ENCODE measurements around the gene TCIRG1. TPM values are rescaled to one million over a fixed set of nuclear protein-coding genes. Genes with fewer than 3 reads are reported as not detected.
A peak's percentile ranks its signal among the peaks of the same experiment; 100 is the strongest.

Gene TCIRG1
- polyA plus RNA-seq, 2 of the 4 experiments (the other 2 are of a cell fraction), result 36.3 to 120 TPM

DNA sequence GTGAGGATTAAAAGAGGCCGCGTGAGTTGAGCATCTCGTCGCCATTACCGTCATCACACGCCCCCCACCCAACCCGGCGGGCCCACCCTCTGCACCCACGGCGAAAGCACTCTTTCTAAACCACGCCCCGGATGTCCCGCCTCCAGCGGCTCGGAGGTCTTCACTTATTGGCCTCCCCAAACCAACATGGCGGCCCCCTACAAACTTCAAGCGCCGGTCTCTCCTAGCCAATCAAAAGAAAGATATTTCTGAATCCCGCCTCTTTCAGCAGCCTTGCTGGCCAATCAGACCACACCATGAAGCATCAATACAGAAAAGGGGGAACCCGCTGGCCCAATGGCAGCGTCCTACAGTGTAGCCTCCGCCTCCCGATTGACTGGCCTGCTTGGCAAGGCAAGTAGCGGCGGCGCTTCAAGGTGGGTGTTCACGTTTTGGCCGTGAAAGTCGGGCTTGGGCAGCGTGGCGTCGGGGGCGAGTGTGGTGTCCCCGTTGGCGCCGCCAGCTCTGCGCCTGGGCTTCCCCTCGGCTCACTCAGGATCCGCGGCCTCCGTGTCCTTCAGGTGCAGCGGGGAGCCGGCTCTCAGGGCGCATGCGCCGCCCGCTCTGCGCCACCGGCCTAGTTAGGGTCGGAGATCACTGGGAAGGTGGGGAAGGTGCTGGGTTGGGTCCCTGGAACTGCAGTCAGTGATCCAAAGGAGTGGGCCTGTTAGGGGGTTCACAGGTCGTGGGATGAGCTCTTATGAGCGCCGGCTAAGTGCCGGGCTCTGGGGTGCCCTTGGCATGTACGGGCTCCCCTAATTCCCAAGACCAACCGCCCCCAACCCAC is 8.3 kb upstream of the TCIRG1 start, which contains the start of gene NDUFS8 (continued):
- TF ChIP-seq RNF2 (IDR thresholded peaks at IDR 0.05; ENCODE audit: borderline replicate concordance, low read depth) (no peak), EHMT2 (IDR thresholded peaks at IDR 0.05; ENCODE audit: low read depth) (no peak), EHF (CRISPR knock-in tag; IDR thresholded peaks at IDR 0.05) (no peak), HOXA7 (CRISPR knock-in tag; IDR thresholded peaks at IDR 0.05) (no peak), CHD2 (IDR thresholded peaks at IDR 0.05; ENCODE audit: low read length, partially characterized antibody) (no peak), POLR2AphosphoS2 (conservative IDR thresholded peaks at IDR 0.05; ENCODE audit: low read length) (0 out of 2 replicates have a peak, but pooled peaks have one; percentile 34), ESRRA (IDR thresholded peaks at IDR 0.05; ENCODE audit: borderline replicate concordance, low read length) (no peak), RCOR1 (IDR thresholded peaks at IDR 0.05; ENCODE audit: low read depth, low read length) (no peak), JUNB (IDR thresholded peaks at IDR 0.05) (no peak), RAD21 (conservative IDR thresholded peaks at IDR 0.05 in 1 of 2, IDR thresholded peaks at IDR 0.05 in 1 of 2) (no peak), POLR2A (IDR thresholded peaks at IDR 0.05; ENCODE audit: low read length) (peak; percentile 64), TP53 (CRISPR knock-in tag; IDR thresholded peaks at IDR 0.05) (no peak), CHD4 (IDR thresholded peaks at IDR 0.05; ENCODE audit: borderline replicate concordance) (no peak), MYC (IDR thresholded peaks at IDR 0.05; ENCODE audit: borderline replicate concordance, low read length) (no peak), TFCP2L1 (CRISPR knock-in tag; IDR thresholded peaks at IDR 0.05) (no peak), RFX5 (IDR thresholded peaks at IDR 0.05) (peak; percentile 73), PHF8 (IDR thresholded peaks at IDR 0.05; ENCODE audit: borderline replicate concordance, low read depth) (peak; percentile 80), FOSL2 (IDR thresholded peaks at IDR 0.05) (no peak), FOSL2 (CRISPR knock-in tag; IDR thresholded peaks at IDR 0.05) (no peak), ZSCAN20 (CRISPR knock-in tag; IDR thresholded peaks at IDR 0.05) (no peak), MAZ (IDR thresholded peaks at IDR 0.05; ENCODE audit: borderline replicate concordance, low read depth, low read length) (no peak), KDM1A (IDR thresholded peaks at IDR 0.05; ENCODE audit: low read depth) (no peak), FOXS1 (CRISPR knock-in tag; IDR thresholded peaks at IDR 0.05) (no peak), FOSB (CRISPR knock-in tag; IDR thresholded peaks at IDR 0.05) (no peak), GATA3 (IDR thresholded peaks at IDR 0.05; ENCODE audit: borderline replicate concordance) (no peak), JUN (IDR thresholded peaks at IDR 0.05) (peak in 1 of 2 experiments; percentile 38; a peak in 1 of 5 replicates)
- TF ChIP-seq, protein P1, sequence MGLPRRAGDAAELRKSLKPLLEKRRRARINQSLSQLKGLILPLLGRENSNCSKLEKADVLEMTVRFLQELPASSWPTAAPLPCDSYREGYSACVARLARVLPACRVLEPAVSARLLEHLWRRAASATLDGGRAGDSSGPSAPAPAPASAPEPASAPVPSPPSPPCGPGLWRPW (IDR thresholded peaks at IDR 0.05), result no peak
- TF ChIP-seq, protein P2, sequence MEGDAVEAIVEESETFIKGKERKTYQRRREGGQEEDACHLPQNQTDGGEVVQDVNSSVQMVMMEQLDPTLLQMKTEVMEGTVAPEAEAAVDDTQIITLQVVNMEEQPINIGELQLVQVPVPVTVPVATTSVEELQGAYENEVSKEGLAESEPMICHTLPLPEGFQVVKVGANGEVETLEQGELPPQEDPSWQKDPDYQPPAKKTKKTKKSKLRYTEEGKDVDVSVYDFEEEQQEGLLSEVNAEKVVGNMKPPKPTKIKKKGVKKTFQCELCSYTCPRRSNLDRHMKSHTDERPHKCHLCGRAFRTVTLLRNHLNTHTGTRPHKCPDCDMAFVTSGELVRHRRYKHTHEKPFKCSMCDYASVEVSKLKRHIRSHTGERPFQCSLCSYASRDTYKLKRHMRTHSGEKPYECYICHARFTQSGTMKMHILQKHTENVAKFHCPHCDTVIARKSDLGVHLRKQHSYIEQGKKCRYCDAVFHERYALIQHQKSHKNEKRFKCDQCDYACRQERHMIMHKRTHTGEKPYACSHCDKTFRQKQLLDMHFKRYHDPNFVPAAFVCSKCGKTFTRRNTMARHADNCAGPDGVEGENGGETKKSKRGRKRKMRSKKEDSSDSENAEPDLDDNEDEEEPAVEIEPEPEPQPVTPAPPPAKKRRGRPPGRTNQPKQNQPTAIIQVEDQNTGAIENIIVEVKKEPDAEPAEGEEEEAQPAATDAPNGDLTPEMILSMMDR (IDR thresholded peaks at IDR 0.05), result no peak
- TF ChIP-seq, protein P3, sequence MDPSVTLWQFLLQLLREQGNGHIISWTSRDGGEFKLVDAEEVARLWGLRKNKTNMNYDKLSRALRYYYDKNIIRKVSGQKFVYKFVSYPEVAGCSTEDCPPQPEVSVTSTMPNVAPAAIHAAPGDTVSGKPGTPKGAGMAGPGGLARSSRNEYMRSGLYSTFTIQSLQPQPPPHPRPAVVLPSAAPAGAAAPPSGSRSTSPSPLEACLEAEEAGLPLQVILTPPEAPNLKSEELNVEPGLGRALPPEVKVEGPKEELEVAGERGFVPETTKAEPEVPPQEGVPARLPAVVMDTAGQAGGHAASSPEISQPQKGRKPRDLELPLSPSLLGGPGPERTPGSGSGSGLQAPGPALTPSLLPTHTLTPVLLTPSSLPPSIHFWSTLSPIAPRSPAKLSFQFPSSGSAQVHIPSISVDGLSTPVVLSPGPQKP (IDR thresholded peaks at IDR 0.05; ENCODE audit: low read depth, low read length), result no peak
- TF ChIP-seq, protein P4, sequence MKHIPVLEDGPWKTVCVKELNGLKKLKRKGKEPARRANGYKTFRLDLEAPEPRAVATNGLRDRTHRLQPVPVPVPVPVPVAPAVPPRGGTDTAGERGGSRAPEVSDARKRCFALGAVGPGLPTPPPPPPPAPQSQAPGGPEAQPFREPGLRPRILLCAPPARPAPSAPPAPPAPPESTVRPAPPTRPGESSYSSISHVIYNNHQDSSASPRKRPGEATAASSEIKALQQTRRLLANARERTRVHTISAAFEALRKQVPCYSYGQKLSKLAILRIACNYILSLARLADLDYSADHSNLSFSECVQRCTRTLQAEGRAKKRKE (CRISPR knock-in tag; IDR thresholded peaks at IDR 0.05; ENCODE audit: low read depth), result no peak
- TF ChIP-seq, protein P5, sequence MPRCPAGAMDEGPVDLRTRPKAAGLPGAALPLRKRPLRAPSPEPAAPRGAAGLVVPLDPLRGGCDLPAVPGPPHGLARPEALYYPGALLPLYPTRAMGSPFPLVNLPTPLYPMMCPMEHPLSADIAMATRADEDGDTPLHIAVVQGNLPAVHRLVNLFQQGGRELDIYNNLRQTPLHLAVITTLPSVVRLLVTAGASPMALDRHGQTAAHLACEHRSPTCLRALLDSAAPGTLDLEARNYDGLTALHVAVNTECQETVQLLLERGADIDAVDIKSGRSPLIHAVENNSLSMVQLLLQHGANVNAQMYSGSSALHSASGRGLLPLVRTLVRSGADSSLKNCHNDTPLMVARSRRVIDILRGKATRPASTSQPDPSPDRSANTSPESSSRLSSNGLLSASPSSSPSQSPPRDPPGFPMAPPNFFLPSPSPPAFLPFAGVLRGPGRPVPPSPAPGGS (IDR thresholded peaks at IDR 0.05), result no peak
- TF ChIP-seq, protein P6, sequence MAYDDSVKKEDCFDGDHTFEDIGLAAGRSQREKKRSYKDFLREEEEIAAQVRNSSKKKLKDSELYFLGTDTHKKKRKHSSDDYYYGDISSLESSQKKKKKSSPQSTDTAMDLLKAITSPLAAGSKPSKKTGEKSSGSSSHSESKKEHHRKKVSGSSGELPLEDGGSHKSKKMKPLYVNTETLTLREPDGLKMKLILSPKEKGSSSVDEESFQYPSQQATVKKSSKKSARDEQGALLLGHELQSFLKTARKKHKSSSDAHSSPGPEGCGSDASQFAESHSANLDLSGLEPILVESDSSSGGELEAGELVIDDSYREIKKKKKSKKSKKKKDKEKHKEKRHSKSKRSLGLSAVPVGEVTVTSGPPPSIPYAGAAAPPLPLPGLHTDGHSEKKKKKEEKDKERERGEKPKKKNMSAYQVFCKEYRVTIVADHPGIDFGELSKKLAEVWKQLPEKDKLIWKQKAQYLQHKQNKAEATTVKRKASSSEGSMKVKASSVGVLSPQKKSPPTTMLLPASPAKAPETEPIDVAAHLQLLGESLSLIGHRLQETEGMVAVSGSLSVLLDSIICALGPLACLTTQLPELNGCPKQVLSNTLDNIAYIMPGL (CRISPR knock-in tag; IDR thresholded peaks at IDR 0.05; ENCODE audit: borderline replicate concordance), result no peak
- TF ChIP-seq, protein P7, sequence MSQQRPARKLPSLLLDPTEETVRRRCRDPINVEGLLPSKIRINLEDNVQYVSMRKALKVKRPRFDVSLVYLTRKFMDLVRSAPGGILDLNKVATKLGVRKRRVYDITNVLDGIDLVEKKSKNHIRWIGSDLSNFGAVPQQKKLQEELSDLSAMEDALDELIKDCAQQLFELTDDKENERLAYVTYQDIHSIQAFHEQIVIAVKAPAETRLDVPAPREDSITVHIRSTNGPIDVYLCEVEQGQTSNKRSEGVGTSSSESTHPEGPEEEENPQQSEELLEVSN (IDR thresholded peaks at IDR 0.05; ENCODE audit: borderline replicate concordance, low read depth), result no peak
- TF ChIP-seq, protein P8, sequence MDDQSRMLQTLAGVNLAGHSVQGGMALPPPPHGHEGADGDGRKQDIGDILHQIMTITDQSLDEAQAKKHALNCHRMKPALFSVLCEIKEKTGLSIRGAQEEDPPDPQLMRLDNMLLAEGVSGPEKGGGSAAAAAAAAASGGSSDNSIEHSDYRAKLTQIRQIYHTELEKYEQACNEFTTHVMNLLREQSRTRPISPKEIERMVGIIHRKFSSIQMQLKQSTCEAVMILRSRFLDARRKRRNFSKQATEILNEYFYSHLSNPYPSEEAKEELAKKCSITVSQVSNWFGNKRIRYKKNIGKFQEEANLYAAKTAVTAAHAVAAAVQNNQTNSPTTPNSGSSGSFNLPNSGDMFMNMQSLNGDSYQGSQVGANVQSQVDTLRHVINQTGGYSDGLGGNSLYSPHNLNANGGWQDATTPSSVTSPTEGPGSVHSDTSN (IDR thresholded peaks at IDR 0.05), result no peak

All from A549 (cell line).